Type B pancreatic cell (in vitro differentiated cells): ENCODE results near the gene ARMC2. TPM values are rescaled to one million over a fixed set of nuclear protein-coding genes. Genes with fewer than 3 reads are reported as not detected.

Experiments used
- DNase-seq: peaks from one replicate; pipeline ENCODE4 v3.0.0; 2021; ENCODE audit warnings: mixed read lengths; ENCODE audit not compliant: unreplicated experiment; ENCODE audit errors: extremely low spot score
- H3K27ac Mint-ChIP-seq: 2 replicates; pipeline ENCODE4 v1.8.0; 2021; ENCODE audit warnings: mild to moderate bottlenecking, mixed read lengths
- H3K27me3 Mint-ChIP-seq: 2 replicates; pipeline ENCODE4 v1.8.0; 2021; ENCODE audit warnings: mixed read lengths
- H3K36me3 Mint-ChIP-seq: 2 replicates; pipeline ENCODE4 v1.8.0; 2021; ENCODE audit warnings: mixed read lengths
- H3K4me1 Mint-ChIP-seq: one replicate; pipeline ENCODE4 v1.8.0; 2021; ENCODE audit warnings: mixed read lengths; ENCODE audit not compliant: unreplicated experiment
- H3K4me3 Mint-ChIP-seq: 2 replicates; pipeline ENCODE4 v1.8.0; 2021; ENCODE audit warnings: mild to moderate bottlenecking, mixed read lengths
- H3K9me3 Mint-ChIP-seq: 2 replicates; pipeline ENCODE4 v1.8.0; 2021; ENCODE audit warnings: mixed read lengths
- CTCF ChIP-seq: fragments of 200-600 bp; sonication (generic); conservative IDR thresholded peaks from 2 replicates; pipeline ENCODE4 v1.5.0; 2021; ENCODE audit warnings: antibody characterized with exemption, mild to moderate bottlenecking
- total RNA-seq: library from RNA; stranded (reverse); gene quantifications from 2 replicates; pipeline ENCODE4 v1.2.1, GENCODE V29; 2021; ENCODE audit warnings: low replicate concordance

The ARMC2 gene
- total RNA-seq, 1 donor from 2014 or later, result 15.5 TPM

- H3K4me1 Mint-ChIP-seq, result no peaks in the 10 kb centered on the region
- H3K4me3 Mint-ChIP-seq, result no peak overlapping the region
- H3K27me3 Mint-ChIP-seq, result no peaks in the 10 kb centered on the region
- no peaks in the 10 kb centered on the region for H3K36me3 Mint-ChIP-seq
- TF ChIP-seq CTCF, result peak; percentile 66
- no peaks in the 10 kb centered on the region for H3K9me3 Mint-ChIP-seq
- H3K27ac Mint-ChIP-seq, result no peak overlapping the region
- DNase-seq, result no peak
Measured at GRCh38 chr6:108914235-108915022, 66.2 kb downstream of the ARMC2 start.

GRCh38 chr6:108915258-108915657, 67.0 kb downstream of the ARMC2 start:
- Mint-ChIP-seq H3K36me3 (no peaks in the 10 kb centered on the region), H3K9me3 (no peaks in the 10 kb centered on the region), H3K4me3 (no peak overlapping the region), H3K27ac (no peak overlapping the region), H3K27me3 (no peaks in the 10 kb centered on the region), H3K4me1 (no peaks in the 10 kb centered on the region)
- DNase-seq, result no peak
- no peak for TF ChIP-seq CTCF

GRCh38 chr6:108916026-108916686, 67.9 kb downstream of the ARMC2 start:
- no peaks in the 10 kb centered on the region for H3K36me3 Mint-ChIP-seq
- no peak overlapping the region for H3K4me3 Mint-ChIP-seq
- no peak for TF ChIP-seq CTCF
- no peak for DNase-seq
- no peaks in the 10 kb centered on the region for H3K9me3 Mint-ChIP-seq
- no peaks in the 10 kb centered on the region for H3K27me3 Mint-ChIP-seq
- no peaks in the 10 kb centered on the region for H3K4me1 Mint-ChIP-seq
- no peak overlapping the region for H3K27ac Mint-ChIP-seq

GRCh38 chr6:108920751-108921150, 72.5 kb downstream of the ARMC2 start:
- Mint-ChIP-seq H3K27ac (no peak overlapping the region), H3K27me3 (no peaks in the 10 kb centered on the region), H3K36me3 (no peaks in the 10 kb centered on the region), H3K4me3 (no peak overlapping the region), H3K9me3 (no peaks in the 10 kb centered on the region), H3K4me1 (no peaks in the 10 kb centered on the region)
- DNase-seq, result no peak
- no peak for TF ChIP-seq CTCF

- H3K4me1 Mint-ChIP-seq, result no peaks in the 10 kb centered on the region
- DNase-seq, result no peak
- no peaks in the 10 kb centered on the region for H3K27me3 Mint-ChIP-seq
- no peak overlapping the region for H3K4me3 Mint-ChIP-seq
- no peaks in the 10 kb centered on the region for H3K9me3 Mint-ChIP-seq
- no peak for TF ChIP-seq CTCF
- no peak overlapping the region for H3K27ac Mint-ChIP-seq
- no peaks in the 10 kb centered on the region for H3K36me3 Mint-ChIP-seq
Measured at GRCh38 chr6:108921547-108922361, 73.5 kb downstream of the ARMC2 start.
